HL-60/S4 (cell line): ENCODE data around the gene ZNF18.
"Not testable (repeated sequence)": the region's sequence is repeated elsewhere in the genome, so short reads cannot be mapped to it uniquely, and the experiment has no call there.

Source experiments
- in situ Hi-C: fragments of 300-500 bp; cut with MboI; formaldehyde crosslinking; loops from 2 replicates; pipeline ENCODE4 v1.14.3; 2022; ENCODE audit warnings: low sequenced_read_pairs

The ZNF18 gene

DNA sequence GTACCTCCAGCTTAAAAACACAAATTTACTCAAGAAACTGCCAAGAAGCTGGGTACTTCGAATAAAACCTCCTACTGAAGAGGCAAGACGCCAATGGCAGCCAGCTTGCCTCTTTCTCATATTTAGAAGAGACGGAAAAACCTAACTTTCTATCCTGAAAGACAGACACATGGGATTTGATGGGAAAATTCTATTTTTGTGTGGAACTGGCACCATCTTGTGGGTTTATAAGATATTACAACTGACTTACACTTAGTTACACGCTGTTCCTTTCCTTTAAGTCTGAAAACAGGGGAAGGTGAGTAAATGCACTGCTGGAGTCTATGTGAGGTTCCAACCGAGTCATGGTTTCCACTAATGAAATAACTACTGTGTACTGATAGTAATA, 10.3 kb downstream of the ZNF18 start:
- in situ Hi-C loops = no loop called here

- in situ Hi-C loops = no loop called here
Observed at GRCh38 chr17:11986179-11986941, 10.9 kb downstream of the ZNF18 start.

GRCh38 chr17:11981862-11982261, 15.4 kb downstream of the ZNF18 start:
- in situ Hi-C loops = no loop called here

DNA sequence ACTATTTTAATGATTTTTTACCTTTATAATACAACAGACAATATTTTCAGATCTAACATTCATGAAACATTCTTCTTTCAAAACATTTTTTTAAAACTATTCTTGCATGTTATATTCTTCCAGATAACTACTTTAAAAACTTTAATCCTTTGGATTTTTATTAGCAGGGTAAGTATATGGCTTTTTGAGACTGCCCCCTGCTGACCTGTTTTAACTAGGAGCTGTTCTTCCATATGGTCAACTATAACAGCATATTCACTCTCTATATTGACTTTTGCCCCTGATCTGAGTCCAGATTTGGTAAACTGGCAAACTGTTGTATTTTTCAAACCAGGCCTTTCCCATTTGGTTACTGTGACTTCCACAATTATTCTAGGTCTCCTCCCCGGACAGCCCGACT, 16.5 kb downstream of the ZNF18 start:
- in situ Hi-C loops = no loop called here

- in situ Hi-C loops = no loop called here
Observed at GRCh38 chr17:11979795-11980194, 17.5 kb downstream of the ZNF18 start.

GRCh38 chr17:11972741-11973140, 24.5 kb downstream of the ZNF18 start:
- in situ Hi-C loops = not testable (repeated sequence)

- in situ Hi-C loops = no loop called here
Observed at GRCh38 chr17:11969565-11969964, 27.7 kb downstream of the ZNF18 start.

GRCh38 chr17:11954936-11955335, 42.3 kb downstream of the ZNF18 start:
- in situ Hi-C loops = no loop called here

GRCh38 chr17:11953924-11954323, 43.4 kb downstream of the ZNF18 start:
- in situ Hi-C loops = no loop called here

- in situ Hi-C loops = no loop called here
Observed at GRCh38 chr17:11952610-11953009, 44.7 kb downstream of the ZNF18 start.

DNA sequence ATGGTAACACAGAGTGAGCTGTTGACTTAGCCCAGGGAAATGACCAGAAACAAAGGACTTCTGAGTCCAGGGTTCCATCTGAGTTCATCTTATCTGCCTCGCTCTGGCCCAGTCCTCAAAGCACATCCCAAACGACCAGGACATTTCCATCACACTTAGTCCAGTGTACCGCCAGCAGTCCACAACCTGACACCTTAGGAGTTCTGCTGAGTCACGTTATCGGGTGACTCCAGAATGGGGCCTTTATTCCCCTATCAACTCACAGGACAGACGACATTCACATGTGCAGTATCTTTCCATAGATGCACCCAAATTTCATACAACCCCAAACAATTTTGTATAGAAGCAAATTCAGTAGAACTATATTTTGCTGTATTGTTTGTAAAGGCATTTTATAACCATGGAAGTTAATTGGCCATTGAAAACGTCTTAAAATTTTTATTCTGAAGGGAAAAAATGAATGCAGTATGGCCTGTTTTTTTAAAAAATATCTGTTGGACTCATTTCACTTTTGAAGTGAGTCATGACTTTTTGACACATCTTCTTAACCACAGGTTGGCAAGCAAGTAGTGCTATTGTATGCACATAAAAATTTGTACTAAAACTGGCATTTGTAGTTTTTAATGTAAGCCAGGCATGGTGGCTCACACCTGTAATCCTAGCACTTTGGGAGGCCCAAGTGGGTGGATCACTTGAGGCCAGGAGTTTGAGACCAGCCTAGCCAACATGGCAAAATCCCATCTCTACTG, 46.3 kb downstream of the ZNF18 start:
- in situ Hi-C loops = no loop called here

DNA sequence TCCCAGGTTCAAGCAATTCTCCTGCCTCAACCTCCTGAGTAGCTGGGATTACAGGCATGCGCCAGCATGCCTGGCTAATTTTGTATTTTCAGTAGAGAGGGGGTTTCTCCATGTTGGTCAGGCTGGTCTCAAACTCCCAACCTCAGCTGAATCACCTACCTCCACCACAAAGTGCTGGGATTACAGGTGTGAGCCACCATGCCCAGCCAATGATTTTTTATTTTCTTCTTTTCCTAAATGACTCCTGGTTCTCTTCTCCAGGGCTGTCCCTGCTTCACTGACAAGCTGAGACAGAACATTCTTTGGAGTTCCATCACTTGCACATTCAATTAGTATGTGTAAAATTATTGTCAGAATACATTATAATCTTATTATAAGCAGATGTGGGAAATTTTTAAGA, 47.7 kb downstream of the ZNF18 start:
- in situ Hi-C loops = not testable (repeated sequence)

DNA sequence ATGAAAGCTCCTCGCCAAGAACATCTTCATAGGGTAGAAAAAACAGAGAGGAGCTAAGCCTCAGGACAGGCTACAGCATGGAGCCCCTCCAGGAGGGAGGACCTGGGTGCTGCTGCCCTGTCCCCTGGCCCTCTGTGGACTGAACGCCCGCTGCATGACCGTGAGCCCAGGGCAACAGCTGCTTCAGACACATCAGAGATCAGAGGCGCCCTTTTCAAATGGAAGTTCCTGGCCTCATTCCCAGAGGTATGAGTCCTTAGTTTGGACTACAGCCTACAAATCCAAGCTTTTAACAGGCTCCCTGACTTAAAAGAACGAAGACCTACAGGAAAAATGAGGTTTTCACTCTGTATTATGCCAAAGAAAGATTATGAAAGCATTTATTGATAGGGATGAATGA, 48.5 kb downstream of the ZNF18 start:
- in situ Hi-C loops = no loop called here

- in situ Hi-C loops = no loop called here
Observed at GRCh38 chr17:11944587-11944986, 52.7 kb downstream of the ZNF18 start.

DNA sequence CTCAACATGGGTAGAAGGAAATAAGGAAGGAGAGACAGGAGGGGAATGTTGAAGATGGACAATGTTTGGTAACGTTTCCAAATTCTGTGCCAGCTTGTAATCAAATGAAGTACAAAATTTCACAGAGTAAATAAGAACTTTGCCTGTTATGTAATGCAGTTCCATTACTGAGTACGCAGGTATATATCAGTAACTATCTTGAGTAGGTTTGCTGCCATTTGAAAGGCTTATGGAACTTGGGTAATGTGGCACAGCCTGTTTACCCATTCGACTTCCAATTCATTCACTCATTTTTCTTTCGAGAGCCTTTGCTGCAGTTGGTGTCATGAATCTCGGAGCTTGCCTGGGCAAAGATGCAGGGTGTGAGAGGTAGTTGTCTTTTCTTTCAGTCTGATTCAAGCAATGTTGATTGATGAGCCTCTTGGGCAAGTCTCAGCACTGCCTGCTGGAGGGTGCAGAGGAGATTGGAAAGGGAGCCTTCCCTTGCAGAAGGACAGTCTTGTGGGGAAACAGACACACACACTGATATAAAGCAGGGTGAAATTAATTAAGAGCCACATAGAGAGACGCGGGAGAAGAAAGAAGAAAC, 53.4 kb downstream of the ZNF18 start:
- in situ Hi-C loops = no loop called here

DNA sequence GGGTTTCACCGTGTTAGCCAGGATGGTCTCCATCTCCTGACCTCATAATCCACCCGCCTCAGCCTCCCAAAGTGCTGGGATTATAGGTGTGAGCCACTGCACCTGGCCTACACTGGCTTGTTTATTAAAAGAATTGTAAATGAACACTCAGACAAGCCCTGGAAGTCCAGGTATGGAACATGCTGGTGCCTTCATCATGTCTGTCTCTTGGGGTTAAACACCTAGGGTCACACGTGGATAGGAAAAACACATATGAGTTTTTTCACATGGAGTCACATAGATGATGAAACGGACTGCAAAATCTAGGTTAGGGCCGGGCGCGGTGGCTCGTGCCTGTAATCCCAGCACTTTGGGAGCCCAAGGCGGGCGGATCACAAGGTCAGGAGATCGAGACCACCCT, 54.2 kb downstream of the ZNF18 start:
- in situ Hi-C loops = not testable (repeated sequence)

GRCh38 chr17:11940904-11941303, 56.4 kb downstream of the ZNF18 start:
- in situ Hi-C loops = no loop called here

DNA sequence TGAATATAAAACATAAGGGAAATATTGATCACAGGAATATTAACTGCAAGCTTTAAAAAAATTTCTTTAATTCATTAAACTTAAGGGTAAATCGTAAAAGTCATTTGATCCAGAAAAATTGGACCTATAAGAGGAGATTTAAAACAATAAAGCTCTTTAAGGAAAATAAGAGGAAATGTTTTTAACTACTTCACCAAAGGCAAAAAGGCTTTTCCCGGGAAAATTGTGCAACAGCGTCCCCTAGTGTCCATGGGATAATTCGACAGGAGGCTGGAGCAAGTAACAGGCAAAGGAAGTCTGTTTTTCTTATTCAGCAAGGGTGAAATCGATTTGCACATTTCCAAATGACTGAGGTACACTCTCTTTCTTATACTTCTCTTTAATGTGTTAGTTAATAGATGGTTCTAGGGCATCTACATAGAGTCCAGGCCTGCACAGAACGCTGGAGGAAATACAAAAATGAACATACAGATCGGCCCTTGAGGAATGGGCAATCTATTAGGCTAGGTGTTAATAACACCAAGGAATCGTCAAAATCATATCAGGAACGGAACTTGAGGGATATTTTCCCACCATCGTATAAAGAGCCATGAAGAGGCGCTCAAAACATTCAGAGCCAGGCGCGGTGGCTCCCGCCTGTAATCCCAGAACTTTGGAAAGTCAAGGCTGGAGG, 61.4 kb downstream of the ZNF18 start:
- in situ Hi-C loops = no loop called here

DNA sequence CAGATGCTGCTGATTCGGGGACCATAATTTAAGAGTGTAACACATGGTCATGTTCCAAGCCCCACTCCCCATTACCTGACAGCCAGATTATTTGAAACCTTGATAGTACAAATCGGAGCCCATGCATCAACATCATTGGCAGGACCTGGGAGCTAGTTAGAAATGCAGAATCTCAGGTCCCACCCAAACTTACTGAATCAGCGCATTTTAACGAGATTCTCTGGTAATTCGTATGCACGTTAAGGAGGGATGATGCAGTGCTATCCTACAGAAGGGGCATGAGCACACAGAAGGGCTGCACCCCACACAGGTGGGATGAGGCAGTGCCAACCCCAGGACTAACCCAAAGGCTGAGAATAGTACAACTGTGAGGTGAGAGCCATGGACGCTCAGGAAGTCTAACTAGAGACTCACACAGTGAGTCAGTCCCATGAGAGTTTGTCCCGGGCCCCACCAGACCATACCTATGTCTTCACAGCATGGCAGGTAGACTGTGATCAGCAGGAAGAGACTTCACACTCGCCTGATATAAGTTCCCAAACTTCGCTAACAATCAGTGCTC, 64.9 kb downstream of the ZNF18 start:
- in situ Hi-C loops = no loop called here

- in situ Hi-C loops = no loop called here
Observed at GRCh38 chr17:11928436-11928835, 68.8 kb downstream of the ZNF18 start.
